ENCODE measurements around the gene ICAM4. TPM values are rescaled to one million over a fixed set of nuclear protein-coding genes. Genes with fewer than 3 reads are reported as not detected.
A peak's percentile ranks its signal among the peaks of the same experiment; 100 is the strongest.

The ICAM4 gene
- total RNA-seq, 1 experiment from 2014 or later, result 2.0 TPM

DNA sequence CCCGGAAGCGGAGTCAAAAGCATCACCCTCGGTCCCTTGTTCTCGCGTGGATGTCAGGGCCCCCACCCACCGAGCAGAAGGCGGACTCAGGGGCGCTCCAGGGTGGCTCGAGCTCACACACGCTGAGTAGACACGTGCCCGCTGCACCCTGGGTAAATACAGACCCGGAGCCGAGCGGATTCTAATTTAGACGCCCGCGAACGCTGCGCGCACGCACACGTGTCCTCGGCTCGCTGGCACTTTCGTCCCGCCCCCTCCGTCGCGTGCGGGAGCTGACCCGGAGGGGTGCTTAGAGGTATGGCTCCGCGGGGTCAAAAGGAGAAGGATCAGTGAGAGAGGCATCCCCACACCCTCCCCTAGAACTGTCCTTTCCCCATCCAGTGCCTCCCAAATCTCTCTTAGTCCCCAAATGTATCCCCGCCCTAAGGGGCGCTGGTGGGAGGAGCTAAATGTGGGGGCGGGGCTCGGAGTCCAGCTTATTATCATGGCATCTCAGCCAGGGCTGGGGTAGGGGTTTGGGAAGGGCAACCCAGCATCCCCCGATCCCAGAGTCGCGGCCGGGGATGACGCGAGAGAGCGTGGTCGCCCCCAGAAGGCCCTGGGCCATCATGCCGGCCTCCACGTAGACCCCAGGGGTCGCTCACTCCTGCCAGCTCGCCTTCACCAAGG, 2.5 kb downstream of the ICAM4 start (continued):
- no peak for TF ChIP-seq TCF7 (CRISPR knock-in tag; IDR thresholded peaks at IDR 0.05; ENCODE audit: low read depth)
- TF ChIP-seq GRHL2 (CRISPR knock-in tag; IDR thresholded peaks at IDR 0.05; ENCODE audit: insufficient replicate concordance, severe bottlenecking), result no peak
- TF ChIP-seq, protein P1, sequence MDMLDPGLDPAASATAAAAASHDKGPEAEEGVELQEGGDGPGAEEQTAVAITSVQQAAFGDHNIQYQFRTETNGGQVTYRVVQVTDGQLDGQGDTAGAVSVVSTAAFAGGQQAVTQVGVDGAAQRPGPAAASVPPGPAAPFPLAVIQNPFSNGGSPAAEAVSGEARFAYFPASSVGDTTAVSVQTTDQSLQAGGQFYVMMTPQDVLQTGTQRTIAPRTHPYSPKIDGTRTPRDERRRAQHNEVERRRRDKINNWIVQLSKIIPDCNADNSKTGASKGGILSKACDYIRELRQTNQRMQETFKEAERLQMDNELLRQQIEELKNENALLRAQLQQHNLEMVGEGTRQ (CRISPR knock-in tag; IDR thresholded peaks at IDR 0.05), result peak; percentile 77
- TF ChIP-seq, protein P2, sequence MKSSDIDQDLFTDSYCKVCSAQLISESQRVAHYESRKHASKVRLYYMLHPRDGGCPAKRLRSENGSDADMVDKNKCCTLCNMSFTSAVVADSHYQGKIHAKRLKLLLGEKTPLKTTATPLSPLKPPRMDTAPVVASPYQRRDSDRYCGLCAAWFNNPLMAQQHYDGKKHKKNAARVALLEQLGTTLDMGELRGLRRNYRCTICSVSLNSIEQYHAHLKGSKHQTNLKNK (CRISPR knock-in tag; IDR thresholded peaks at IDR 0.05), result no peak
- TF ChIP-seq EMX1 (CRISPR knock-in tag; IDR thresholded peaks at IDR 0.05), result no peak
- TF ChIP-seq, protein P3, sequence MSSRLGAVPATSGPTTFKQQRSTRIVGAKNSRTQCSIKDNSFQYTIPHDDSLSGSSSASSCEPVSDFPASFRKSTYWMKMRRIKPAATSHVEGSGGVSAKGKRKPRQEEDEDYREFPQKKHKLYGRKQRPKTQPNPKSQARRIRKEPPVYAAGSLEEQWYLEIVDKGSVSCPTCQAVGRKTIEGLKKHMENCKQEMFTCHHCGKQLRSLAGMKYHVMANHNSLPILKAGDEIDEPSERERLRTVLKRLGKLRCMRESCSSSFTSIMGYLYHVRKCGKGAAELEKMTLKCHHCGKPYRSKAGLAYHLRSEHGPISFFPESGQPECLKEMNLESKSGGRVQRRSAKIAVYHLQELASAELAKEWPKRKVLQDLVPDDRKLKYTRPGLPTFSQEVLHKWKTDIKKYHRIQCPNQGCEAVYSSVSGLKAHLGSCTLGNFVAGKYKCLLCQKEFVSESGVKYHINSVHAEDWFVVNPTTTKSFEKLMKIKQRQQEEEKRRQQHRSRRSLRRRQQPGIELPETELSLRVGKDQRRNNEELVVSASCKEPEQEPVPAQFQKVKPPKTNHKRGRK (CRISPR knock-in tag; IDR thresholded peaks at IDR 0.05; ENCODE audit: borderline replicate concordance), result no peak
- TF ChIP-seq, protein P4, sequence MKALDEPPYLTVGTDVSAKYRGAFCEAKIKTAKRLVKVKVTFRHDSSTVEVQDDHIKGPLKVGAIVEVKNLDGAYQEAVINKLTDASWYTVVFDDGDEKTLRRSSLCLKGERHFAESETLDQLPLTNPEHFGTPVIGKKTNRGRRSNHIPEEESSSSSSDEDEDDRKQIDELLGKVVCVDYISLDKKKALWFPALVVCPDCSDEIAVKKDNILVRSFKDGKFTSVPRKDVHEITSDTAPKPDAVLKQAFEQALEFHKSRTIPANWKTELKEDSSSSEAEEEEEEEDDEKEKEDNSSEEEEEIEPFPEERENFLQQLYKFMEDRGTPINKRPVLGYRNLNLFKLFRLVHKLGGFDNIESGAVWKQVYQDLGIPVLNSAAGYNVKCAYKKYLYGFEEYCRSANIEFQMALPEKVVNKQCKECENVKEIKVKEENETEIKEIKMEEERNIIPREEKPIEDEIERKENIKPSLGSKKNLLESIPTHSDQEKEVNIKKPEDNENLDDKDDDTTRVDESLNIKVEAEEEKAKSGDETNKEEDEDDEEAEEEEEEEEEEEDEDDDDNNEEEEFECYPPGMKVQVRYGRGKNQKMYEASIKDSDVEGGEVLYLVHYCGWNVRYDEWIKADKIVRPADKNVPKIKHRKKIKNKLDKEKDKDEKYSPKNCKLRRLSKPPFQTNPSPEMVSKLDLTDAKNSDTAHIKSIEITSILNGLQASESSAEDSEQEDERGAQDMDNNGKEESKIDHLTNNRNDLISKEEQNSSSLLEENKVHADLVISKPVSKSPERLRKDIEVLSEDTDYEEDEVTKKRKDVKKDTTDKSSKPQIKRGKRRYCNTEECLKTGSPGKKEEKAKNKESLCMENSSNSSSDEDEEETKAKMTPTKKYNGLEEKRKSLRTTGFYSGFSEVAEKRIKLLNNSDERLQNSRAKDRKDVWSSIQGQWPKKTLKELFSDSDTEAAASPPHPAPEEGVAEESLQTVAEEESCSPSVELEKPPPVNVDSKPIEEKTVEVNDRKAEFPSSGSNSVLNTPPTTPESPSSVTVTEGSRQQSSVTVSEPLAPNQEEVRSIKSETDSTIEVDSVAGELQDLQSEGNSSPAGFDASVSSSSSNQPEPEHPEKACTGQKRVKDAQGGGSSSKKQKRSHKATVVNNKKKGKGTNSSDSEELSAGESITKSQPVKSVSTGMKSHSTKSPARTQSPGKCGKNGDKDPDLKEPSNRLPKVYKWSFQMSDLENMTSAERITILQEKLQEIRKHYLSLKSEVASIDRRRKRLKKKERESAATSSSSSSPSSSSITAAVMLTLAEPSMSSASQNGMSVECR (CRISPR knock-in tag; IDR thresholded peaks at IDR 0.05; ENCODE audit: borderline replicate concordance), result peak; percentile 50; the same call in 1 of the 2 replicates
- TF ChIP-seq, protein P5, sequence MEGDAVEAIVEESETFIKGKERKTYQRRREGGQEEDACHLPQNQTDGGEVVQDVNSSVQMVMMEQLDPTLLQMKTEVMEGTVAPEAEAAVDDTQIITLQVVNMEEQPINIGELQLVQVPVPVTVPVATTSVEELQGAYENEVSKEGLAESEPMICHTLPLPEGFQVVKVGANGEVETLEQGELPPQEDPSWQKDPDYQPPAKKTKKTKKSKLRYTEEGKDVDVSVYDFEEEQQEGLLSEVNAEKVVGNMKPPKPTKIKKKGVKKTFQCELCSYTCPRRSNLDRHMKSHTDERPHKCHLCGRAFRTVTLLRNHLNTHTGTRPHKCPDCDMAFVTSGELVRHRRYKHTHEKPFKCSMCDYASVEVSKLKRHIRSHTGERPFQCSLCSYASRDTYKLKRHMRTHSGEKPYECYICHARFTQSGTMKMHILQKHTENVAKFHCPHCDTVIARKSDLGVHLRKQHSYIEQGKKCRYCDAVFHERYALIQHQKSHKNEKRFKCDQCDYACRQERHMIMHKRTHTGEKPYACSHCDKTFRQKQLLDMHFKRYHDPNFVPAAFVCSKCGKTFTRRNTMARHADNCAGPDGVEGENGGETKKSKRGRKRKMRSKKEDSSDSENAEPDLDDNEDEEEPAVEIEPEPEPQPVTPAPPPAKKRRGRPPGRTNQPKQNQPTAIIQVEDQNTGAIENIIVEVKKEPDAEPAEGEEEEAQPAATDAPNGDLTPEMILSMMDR (IDR thresholded peaks at IDR 0.05), result no peak
- TF ChIP-seq, protein P6, sequence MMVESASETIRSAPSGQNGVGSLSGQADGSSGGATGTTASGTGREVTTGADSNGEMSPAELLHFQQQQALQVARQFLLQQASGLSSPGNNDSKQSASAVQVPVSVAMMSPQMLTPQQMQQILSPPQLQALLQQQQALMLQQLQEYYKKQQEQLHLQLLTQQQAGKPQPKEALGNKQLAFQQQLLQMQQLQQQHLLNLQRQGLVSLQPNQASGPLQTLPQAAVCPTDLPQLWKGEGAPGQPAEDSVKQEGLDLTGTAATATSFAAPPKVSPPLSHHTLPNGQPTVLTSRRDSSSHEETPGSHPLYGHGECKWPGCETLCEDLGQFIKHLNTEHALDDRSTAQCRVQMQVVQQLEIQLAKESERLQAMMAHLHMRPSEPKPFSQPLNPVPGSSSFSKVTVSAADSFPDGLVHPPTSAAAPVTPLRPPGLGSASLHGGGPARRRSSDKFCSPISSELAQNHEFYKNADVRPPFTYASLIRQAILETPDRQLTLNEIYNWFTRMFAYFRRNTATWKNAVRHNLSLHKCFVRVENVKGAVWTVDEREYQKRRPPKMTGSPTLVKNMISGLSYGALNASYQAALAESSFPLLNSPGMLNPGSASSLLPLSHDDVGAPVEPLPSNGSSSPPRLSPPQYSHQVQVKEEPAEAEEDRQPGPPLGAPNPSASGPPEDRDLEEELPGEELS (CRISPR knock-in tag; IDR thresholded peaks at IDR 0.05), result 0 out of 2 replicates have a peak, but pooled peaks have one; percentile 17
- no peak for TF ChIP-seq ZNF219 (CRISPR knock-in tag; IDR thresholded peaks at IDR 0.05; ENCODE audit: borderline replicate concordance)

DNA sequence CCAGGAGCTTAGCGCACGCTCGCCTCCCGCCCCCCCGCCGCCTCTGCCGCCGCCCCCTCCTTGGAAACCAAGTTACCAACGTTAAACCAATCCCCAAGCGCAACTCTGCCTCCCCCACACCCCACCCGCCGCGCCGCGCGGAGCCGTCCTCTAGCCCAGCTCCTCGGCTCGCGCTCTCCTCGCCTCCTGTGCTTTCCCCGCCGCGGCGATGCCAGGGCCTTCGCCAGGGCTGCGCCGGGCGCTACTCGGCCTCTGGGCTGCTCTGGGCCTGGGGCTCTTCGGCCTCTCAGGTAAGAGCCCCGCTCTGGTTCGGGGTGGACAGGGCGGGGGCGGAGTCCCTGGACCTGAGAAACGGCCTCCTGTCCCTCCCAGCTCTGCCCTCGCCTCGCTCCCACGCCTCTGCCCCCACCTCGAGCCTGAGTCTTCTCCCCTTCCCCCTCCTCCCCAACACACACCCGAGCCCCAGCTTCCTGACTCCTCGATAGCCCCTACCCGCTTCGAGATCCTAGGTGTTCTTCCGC, 3.1 kb downstream of the ICAM4 start, which contains the start of gene ICAM5:
Gene ICAM5, plus strand, starts transcription at position 117 of the 521 bp plus-strand sequence. Its CDS starts 92 bp downstream, at position 209.
- Mint-ChIP-seq H3K4me1 (peaks cover 38% of the 10 kb centered on the region), H3K27me3 (ENCODE audit: low read depth) (peaks cover 89% of the 10 kb centered on the region), H3K9me3 (no peaks in the 10 kb centered on the region), H3K27ac (peak within 1 kb of the TSS; percentile 93), H3K4me3 (peak within 1 kb of the TSS; percentile 82), H3K36me3 (no peaks in the 10 kb centered on the region; the same call in 1 of the 2 replicates)
- no peak for DNase-seq (ENCODE audit: low spot score)
- CTCF ChIA-PET, result interaction anchor here (0.6 to 9.0 kb wide), 25 partner anchors 10 to 1801 kb away, joined by 3 to 180 read pairs (median 8); partner anchors contain the start of genes CDC37, DNMT1, ICAM1 and MRPL4
- TF ChIP-seq, protein P7, sequence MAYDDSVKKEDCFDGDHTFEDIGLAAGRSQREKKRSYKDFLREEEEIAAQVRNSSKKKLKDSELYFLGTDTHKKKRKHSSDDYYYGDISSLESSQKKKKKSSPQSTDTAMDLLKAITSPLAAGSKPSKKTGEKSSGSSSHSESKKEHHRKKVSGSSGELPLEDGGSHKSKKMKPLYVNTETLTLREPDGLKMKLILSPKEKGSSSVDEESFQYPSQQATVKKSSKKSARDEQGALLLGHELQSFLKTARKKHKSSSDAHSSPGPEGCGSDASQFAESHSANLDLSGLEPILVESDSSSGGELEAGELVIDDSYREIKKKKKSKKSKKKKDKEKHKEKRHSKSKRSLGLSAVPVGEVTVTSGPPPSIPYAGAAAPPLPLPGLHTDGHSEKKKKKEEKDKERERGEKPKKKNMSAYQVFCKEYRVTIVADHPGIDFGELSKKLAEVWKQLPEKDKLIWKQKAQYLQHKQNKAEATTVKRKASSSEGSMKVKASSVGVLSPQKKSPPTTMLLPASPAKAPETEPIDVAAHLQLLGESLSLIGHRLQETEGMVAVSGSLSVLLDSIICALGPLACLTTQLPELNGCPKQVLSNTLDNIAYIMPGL (CRISPR knock-in tag; IDR thresholded peaks at IDR 0.05), result 0 out of 2 replicates have a peak, but pooled peaks have one; percentile 29
- TF ChIP-seq, protein P8, sequence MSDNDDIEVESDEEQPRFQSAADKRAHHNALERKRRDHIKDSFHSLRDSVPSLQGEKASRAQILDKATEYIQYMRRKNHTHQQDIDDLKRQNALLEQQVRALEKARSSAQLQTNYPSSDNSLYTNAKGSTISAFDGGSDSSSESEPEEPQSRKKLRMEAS (CRISPR knock-in tag; IDR thresholded peaks at IDR 0.05), result no peak
- no peak for ATAC-seq
- POLR2A ChIA-PET, result interaction anchor here (0.8 to 2.1 kb wide), 6 partner anchors 12 to 91 kb away, joined by 3 to 10 read pairs (median 6); partner anchors contain the start of genes ICAM1, RAVER1 and TYK2
